K562 (cell line): ENCODE data around the gene LRRC51. TPM values are rescaled to one million over a fixed set of nuclear protein-coding genes. Genes with fewer than 3 reads are reported as not detected.

Experiments used
- BCOR ChIP-seq: fragments of 450-650 bp; IDR thresholded peaks from 2 replicates; pipeline ENCODE4 v1.6.1; 2016
- CEBPB ChIP-seq: fragments of 450-650 bp; IDR thresholded peaks from 2 replicates; pipeline ENCODE4 v1.6.1; 2016; ENCODE audit warnings: missing genetic modification characterization, missing compliant biosample characterization
- ETV1 ChIP-seq: fragments of 450-650 bp; conservative IDR thresholded peaks from 2 replicates; pipeline ENCODE4 v1.6.1; 2016; ENCODE audit warnings: missing genetic modification characterization, control low read depth, low read depth, missing compliant biosample characterization
- HNRNPK ChIP-seq: fragments of 200-400 bp; formaldehyde crosslinking; IDR thresholded peaks from one replicate; pipeline ENCODE4 v1.6.1; 2018; ENCODE audit warnings: mild to moderate bottlenecking, low read depth, low read length; ENCODE audit not compliant: poor library complexity, severe bottlenecking
- HOMEZ ChIP-seq: fragments of 250-450 bp; sonication (Bioruptor Pico); IDR thresholded peaks from 2 replicates; pipeline ENCODE4 v1.4.0; 2020; ENCODE audit warnings: mild to moderate bottlenecking, moderate library complexity
- MEF2A ChIP-seq: IDR thresholded peaks from 2 replicates; pipeline ENCODE4 v1.6.1; 2011; ENCODE audit warnings: low read depth, mild to moderate bottlenecking, low read length, moderate library complexity; ENCODE audit not compliant: control insufficient read depth
- POLR2AphosphoS5 ChIP-seq: IDR thresholded peaks from 2 replicates; pipeline ENCODE4 v1.6.1; 2011; ENCODE audit warnings: mild to moderate bottlenecking, low read depth, low read length, moderate library complexity; ENCODE audit not compliant: control insufficient read depth, insufficient read depth
- THAP12 ChIP-seq: fragments of 250-450 bp; sonication (Bioruptor Pico); IDR thresholded peaks from 2 replicates; pipeline ENCODE4 v1.9.0; 2021; ENCODE audit warnings: mild to moderate bottlenecking, inconsistent platforms
- TOE1 ChIP-seq, 2 experiments: fragments of 450-650 bp in 1 of 2; sonication (generic) in 1 of 2; formaldehyde crosslinking in 1 of 2; IDR thresholded peaks; 2 replicates each; pipeline versions ENCODE4 v1.7.1 to v1.8.0; 2016 to 2022; ENCODE audit warnings: borderline replicate concordance in 2 of 2, mild to moderate bottlenecking in 2 of 2, antibody characterized with exemption in 1 of 2, inconsistent platforms in 1 of 2, low read depth in 1 of 2, missing genetic modification reagents in 1 of 2, moderate library complexity in 1 of 2
- VEZF1 ChIP-seq: fragments of 200-800 bp; sonication (Bioruptor generic); IDR thresholded peaks from 2 replicates; pipeline ENCODE4 v1.6.1; 2017; ENCODE audit warnings: missing genetic modification characterization, missing compliant biosample characterization
- ZNF583 ChIP-seq: fragments of 250-450 bp; sonication (Bioruptor Pico); IDR thresholded peaks from 2 replicates; pipeline ENCODE4 v1.4.0; 2020
- polyA plus RNA-seq, 8 experiments: library from polyadenylated mRNA; depleted of rRNA in 4 of 8; stranded (reverse) in 5 of 8; unstranded in 3 of 8; fragments of >200 nt; fragmentation: Nextera tagmentation in 2 of 8; fragmentation: Illumina TruSeq in 1 of 8; extraction: Ambion mirVana in 2 of 8; extraction: Trizol in 1 of 8; gene quantifications; 2 replicates each; pipeline versions ENCODE4 v1.2.1 to v1.2.3, GENCODE V29; 2011 to 2014; ENCODE audit warnings: inconsistent platforms in 1 of 8, missing spikeins in 1 of 8
- total RNA-seq, 7 experiments: library from RNA; depleted of rRNA in 6 of 7; stranded (reverse); fragments of >200 nt in 6 of 7; fragmentation: Illumina TruSeq in 2 of 7; extraction: Trizol in 2 of 7; gene quantifications; 2 replicates each; pipeline versions ENCODE4 v1.2.1 to v1.2.3, GENCODE V29; 2011 to 2021; ENCODE audit warnings: low replicate concordance in 1 of 7
- TF ChIP-seq, protein P1 (sequence below): sonication (generic); formaldehyde crosslinking; IDR thresholded peaks from 2 replicates; pipeline ENCODE4 v1.8.0; 2023; ENCODE audit warnings: missing genetic modification reagents, mild to moderate bottlenecking, borderline replicate concordance
- TF ChIP-seq, protein P2 (sequence below): fragments of 250-450 bp; sonication (Bioruptor Pico); IDR thresholded peaks from 2 replicates; pipeline ENCODE4 v1.8.0; 2022; ENCODE audit warnings: inconsistent platforms

Gene LRRC51
- total and polyA plus RNA-seq, 9 of the 15 experiments (the other 6 are each of a cell fraction or from before 2014, with no cell fraction given), result 4.7 to 10.6 (median 5.6) TPM

GRCh38 chr11:72091292-72091691, 10.6 kb downstream of the LRRC51 start (continued):
- TF ChIP-seq, protein P1, sequence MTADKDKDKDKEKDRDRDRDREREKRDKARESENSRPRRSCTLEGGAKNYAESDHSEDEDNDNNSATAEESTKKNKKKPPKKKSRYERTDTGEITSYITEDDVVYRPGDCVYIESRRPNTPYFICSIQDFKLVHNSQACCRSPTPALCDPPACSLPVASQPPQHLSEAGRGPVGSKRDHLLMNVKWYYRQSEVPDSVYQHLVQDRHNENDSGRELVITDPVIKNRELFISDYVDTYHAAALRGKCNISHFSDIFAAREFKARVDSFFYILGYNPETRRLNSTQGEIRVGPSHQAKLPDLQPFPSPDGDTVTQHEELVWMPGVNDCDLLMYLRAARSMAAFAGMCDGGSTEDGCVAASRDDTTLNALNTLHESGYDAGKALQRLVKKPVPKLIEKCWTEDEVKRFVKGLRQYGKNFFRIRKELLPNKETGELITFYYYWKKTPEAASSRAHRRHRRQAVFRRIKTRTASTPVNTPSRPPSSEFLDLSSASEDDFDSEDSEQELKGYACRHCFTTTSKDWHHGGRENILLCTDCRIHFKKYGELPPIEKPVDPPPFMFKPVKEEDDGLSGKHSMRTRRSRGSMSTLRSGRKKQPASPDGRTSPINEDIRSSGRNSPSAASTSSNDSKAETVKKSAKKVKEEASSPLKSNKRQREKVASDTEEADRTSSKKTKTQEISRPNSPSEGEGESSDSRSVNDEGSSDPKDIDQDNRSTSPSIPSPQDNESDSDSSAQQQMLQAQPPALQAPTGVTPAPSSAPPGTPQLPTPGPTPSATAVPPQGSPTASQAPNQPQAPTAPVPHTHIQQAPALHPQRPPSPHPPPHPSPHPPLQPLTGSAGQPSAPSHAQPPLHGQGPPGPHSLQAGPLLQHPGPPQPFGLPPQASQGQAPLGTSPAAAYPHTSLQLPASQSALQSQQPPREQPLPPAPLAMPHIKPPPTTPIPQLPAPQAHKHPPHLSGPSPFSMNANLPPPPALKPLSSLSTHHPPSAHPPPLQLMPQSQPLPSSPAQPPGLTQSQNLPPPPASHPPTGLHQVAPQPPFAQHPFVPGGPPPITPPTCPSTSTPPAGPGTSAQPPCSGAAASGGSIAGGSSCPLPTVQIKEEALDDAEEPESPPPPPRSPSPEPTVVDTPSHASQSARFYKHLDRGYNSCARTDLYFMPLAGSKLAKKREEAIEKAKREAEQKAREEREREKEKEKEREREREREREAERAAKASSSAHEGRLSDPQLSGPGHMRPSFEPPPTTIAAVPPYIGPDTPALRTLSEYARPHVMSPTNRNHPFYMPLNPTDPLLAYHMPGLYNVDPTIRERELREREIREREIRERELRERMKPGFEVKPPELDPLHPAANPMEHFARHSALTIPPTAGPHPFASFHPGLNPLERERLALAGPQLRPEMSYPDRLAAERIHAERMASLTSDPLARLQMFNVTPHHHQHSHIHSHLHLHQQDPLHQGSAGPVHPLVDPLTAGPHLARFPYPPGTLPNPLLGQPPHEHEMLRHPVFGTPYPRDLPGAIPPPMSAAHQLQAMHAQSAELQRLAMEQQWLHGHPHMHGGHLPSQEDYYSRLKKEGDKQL, result no peak
- peak; percentile 38; the same call in 1 of the 2 replicates for TF ChIP-seq POLR2AphosphoS5
- no peak for TF ChIP-seq HOMEZ (CRISPR knock-in tag)
- no peak for TF ChIP-seq BCOR
- TF ChIP-seq ZNF583, result no peak
- TF ChIP-seq, protein P2, sequence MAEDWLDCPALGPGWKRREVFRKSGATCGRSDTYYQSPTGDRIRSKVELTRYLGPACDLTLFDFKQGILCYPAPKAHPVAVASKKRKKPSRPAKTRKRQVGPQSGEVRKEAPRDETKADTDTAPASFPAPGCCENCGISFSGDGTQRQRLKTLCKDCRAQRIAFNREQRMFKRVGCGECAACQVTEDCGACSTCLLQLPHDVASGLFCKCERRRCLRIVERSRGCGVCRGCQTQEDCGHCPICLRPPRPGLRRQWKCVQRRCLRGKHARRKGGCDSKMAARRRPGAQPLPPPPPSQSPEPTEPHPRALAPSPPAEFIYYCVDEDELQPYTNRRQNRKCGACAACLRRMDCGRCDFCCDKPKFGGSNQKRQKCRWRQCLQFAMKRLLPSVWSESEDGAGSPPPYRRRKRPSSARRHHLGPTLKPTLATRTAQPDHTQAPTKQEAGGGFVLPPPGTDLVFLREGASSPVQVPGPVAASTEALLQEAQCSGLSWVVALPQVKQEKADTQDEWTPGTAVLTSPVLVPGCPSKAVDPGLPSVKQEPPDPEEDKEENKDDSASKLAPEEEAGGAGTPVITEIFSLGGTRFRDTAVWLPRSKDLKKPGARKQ, result no peak
- no peak for TF ChIP-seq TOE1 (IDR thresholded peaks at IDR 0.05; ENCODE audit: borderline replicate concordance)
- no peak for TF ChIP-seq TOE1 (CRISPR knock-in tag; IDR thresholded peaks at IDR 0.05; ENCODE audit: borderline replicate concordance, low read depth)
- TF ChIP-seq CEBPB (tag), result no peak
- peak; percentile 87 for TF ChIP-seq VEZF1 (CRISPR knock-in tag)
- no peak for TF ChIP-seq HNRNPK
- no peak for TF ChIP-seq THAP12
- TF ChIP-seq MEF2A, result no peak
- peak; percentile 45; the same call in 1 of the 2 replicates for TF ChIP-seq ETV1 (tag)
